ENCODE data around the gene BMF.
A peak's percentile ranks its signal among the peaks of the same experiment; 100 is the strongest.
"Not testable (repeated sequence)": the region's sequence is repeated elsewhere in the genome, so short reads cannot be mapped to it uniquely, and the experiment has no call there.

Gene BMF, protein sequence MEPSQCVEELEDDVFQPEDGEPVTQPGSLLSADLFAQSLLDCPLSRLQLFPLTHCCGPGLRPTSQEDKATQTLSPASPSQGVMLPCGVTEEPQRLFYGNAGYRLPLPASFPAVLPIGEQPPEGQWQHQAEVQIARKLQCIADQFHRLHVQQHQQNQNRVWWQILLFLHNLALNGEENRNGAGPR

DNA sequence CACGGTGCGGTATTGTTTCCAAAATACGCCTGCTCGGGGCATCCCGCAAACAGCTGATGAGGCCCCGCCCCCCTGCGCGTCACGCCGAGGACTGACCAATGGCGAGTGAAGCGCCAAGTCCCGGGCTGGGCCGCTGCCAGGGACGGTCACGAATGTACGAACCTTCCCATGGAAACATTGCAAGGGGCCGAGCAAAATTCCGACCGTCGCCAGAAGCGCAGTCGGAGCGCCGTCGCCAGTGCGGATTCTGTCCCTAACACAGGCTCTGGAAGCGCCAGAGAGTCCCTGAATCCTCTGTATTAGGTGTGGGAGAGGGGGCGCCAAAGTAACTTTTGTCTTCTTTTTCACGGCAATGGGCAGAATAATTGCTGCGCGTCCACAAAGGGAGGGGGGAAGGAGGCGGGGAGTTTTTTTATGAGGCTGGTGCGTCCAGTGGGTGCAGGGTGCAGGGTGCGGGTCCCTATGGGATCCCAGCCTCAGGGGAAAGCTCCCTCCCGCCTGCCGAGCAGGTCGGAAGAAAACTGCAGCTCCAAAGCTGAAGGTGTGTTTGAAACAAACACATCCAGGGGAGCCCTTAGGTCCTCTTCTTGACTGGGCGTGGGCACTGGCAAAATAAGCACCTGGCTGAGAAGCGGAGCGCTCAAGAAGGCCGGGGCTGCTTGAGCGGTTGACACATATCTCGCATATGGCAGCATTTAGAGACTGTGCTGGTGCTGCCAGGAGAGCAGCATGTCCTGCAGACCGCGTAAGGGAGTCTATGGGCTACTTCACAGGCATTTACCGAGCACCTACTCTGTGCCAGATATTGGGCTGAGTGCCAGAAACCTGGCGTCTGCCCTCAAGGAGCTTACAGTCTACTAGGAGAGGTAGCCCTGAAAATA, at the start of gene BMF:
BMF (minus strand) TSS at position 25 of the 881 bp plus-strand sequence. CDS start 2,793 bp downstream, outside the sequence.
- DNase-seq = peak; percentile 98

DNA sequence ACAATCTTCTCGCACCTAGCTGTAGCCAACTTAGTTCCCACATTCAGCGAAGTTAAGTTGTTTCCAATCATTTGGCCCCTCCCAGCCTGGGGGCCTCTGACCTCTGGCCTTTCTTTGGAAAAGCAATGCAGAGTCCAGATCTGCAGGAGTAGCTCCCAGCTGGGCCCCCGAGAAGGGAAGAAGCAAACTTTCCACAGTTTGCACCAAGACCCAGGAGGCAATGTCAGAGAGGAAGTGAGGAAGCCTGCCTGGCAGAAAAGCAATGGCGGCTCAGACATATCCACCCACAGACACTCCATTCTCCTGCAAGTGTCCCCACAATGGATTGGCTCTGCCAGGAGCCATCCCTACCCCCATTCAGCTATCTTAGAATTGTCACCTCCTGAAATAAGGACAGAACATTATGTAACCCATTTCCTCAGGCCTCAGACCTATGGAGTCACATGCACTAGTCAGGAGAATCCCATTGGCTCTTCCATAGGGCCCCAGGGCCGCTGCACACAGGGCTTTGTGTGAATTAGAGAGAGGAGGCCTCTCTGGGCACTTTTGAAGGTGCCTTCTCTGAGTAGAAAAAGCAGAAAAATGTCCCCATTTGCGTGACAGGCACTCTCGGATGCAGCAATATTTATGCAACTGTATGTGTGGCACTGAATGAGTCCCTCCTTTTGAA, 49.2 kb upstream of the BMF start:
- DNase-seq = no peak

DNA sequence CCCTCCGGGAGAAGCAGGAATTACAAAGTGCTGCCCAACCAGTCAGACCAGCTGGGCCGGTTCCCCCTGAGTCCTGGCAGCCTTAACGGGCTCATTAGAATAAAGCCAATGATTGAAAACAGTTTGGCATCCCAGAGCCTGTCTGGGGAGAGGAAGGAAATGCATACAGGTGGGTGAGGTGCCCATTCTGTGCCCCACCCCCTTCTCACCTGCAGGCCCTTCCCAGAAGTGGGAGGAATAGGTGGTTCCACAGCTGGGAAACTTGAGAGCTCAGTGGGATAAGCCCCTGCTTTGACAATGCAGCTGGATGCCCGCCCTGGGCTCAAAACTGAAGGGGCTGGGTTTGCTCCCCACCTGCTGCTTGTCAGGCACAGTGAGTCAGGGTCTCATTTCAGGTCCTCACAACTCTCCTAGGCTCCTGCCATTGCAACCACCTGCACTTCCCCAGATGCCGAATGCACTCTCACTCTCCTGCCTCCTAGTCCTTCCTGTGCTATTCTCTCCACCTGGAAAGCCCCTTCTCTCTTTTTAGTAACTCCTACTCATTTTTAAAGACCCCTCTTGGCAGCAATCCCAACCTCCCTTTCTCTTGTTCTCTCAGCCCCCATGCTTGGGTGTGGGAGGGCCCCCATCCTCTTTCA, 46.7 kb upstream of the BMF start:
- no peak for DNase-seq

GRCh38 chr15:40154821-40155220, 46.1 kb upstream of the BMF start:
- not testable (repeated sequence) for DNase-seq

DNA sequence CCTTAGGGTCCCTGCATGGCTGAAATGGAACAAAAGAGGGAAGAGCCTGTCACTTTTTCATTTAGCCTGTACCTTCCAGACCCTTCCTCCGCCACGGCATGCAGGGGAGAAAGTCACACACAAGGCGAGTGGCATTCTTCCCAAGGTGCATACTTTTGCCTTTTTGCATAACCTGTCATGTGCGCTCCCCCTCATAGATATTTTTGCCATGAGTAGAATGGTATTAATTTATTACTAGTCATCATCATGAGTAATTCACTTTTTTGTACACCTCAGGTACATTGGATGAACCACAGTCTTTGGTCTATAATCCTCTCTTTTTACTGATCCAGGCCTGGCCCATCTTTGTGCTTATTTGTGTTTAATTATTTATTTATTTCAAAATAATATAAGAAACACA, 43.3 kb upstream of the BMF start:
- no peak for DNase-seq

DNA sequence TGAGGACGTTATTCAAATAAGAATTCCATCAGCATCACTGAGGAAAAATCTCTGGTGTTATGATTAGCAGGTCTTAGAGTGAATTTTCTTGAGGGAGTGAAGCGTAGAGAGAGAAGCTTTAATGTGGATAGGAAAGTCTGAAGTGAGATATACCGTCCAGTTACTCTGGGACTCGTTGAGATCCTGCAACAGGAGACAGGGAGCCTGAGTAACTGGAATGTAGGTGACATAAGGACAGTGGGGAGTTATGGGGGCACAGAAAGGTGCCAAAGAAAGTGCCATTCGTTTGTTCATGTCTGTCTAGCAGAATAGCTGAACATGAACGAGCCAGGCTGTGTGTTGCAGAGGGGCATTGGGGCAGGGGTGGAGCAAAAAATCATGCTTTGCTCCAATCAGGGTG, 42.8 kb upstream of the BMF start:
- DNase-seq = no peak

GRCh38 chr15:40150163-40150925, 41.7 kb upstream of the BMF start:
- no peak for DNase-seq

GRCh38 chr15:40149339-40149738, 40.7 kb upstream of the BMF start:
- no peak for DNase-seq

- DNase-seq = no peak
Measured at GRCh38 chr15:40146037-40146436, 37.4 kb upstream of the BMF start.

DNA sequence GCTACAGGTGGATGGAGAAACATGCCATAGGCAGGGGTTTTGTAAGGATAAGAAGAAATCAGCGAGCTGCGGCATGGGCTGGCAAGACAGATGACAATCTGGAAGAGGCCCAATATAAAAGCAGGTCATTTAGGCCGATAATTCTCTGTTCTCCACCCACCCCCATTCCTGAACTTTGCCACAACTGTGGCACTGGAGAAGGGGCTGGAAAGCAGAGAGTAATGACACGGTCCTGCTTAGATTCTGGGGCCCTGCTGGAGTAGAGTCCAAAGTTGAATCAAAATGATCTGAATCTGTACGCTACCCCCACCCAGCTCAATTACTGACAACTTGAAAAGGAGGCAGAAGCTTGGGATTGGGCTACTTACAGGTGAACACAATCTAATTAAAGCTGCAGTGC, 33.7 kb upstream of the BMF start:
- DNase-seq = no peak

DNA sequence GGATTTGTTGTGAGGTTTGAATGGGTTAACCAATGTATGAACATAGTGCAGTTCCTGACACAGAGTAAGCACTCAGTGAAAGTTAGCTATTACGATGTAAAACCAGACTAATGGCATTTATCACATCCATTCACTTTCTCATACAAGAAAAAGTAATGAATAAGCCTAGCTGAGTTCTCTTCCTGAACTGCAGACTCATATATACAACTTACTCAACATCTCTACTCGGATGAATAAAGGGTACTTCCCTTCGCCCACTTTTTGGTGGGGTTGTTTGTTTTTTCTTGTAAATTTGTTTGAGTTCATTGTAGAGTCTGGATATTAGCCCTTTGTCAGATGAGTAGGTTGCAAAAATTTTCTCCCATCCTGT, 29.5 kb upstream of the BMF start:
- not testable (repeated sequence) for DNase-seq

DNA sequence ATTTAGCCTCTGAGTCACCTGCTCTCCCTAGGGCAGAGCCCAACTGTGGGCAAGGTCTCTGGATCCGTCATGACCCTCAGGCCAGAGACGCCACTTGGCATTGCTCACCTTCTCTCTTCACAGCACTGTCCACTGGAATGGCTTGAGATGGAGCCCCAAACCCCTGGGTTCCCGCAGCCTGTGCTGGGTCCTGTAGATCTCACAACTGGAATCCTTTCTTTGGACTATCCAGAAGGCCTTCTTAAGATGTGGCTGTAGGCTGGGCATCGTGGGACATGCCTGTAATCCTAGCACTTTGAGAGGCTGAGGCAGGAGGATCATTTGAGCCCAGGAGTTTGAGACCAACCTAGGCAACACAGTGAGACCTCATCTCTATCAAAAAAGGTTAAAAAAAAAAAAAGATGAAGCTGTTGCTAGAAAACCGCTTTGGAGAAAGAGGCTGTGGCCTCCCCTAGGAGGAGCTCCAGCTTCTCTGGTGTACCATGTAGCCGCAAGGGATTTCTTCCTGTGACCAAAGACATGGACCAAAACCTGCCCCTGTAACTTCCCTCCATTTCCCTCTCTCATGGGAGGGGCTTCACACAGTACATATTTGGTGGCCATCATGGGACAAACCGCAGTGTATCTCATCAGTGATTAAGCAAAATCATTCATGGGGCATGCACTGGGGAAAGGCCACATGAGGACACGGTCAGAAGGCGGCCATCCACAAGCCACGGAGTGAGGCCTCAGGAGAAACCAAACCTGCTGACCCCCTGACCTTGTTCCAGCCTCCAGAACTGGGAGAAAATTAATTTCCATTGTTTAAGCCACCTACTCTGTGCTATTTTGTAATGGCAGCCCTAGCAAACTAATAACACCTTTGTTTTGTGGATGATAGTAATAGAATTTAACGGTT, 28.9 kb upstream of the BMF start:
- DNase-seq = no peak

DNA sequence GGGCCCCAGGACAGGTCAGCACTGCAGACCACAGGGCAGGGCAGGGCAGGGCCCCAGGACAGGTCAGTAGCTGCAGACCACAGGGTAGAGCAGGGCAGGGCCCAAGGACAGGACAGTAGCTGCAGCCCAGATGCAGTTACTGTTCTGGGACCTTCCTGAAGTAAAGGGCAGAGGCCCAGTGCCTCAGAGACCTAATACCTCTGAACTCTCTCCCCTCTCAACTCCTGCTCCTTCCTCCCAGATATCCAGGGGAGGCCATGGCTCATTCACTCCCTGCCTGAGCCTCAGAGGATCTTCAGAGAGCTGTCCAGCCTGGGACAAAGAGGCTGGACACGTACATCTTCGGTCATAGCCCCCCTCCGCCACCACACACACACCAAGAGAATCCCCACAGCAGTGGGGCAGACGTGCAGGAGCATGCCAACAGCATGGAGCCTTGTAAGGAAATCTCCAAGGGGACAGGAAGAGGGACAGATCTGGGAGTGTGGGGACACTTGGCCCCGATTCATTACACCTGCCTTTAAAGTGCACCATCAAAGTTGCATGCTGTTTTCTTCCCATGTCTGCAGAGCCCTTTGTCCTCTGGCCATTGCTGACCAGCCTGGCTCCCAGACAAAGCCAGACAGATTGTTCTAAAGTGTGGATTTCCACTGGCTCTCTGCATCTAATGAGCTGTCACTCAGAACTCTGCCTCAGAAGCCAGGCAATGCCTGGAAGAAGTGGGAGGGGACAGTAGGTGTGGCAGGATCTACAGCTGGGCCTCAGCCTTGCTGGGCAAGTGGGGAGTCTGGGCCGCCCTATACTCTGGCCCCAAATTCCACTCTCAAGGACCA, 28.0 kb upstream of the BMF start:
- no peak for DNase-seq

DNA sequence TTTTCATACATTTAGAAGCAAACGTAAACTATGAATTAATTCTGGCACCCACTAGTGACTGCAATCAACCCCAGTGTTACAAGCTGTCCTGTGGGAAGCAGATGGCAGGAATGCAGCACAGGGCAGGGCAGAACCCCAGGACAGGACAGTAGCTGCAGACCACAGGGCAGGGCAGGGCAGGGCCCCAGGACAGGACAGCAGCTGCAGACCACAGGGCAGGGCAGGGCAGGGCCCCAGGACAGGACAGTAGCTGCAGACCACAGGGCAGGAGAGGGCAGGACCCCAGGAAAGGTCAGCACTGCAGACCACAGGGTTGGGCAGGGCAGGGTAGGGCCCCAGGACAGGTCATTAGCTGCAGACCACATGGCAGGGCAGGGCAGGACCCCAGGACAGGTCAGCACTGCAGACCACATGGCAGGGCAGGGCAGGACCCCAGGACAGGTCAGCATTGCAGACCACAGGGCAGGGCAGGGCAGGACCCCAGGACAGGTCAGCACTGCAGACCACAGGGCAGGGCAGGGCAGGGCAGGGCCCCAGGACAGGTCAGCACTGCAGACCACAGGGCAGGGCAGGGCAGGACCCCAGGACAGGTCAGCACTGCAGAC, 27.3 kb upstream of the BMF start:
- DNase-seq = not testable (repeated sequence)

DNA sequence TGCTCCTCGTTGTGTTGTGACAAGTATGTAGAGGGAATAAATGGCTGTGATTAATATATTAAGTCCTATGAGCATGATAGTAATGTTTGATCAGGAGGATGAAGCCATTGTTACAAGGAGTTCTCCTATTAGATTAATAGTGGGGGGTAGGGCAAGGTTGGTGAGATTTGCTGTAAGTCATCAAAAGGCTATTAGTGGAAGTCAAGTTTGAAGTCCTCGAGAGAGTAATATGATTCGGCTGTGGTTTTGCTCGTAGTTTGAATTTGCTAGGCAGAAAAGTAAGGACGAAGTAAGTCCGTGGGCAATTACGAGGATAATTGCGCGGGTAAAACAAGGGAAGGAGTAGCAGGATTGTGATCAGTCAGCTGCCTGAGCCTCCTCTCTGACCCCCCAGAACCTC, 26.2 kb upstream of the BMF start:
- DNase-seq = no peak

- DNase-seq = no peak
Measured at GRCh38 chr15:40133544-40133943, 24.9 kb upstream of the BMF start.

DNA sequence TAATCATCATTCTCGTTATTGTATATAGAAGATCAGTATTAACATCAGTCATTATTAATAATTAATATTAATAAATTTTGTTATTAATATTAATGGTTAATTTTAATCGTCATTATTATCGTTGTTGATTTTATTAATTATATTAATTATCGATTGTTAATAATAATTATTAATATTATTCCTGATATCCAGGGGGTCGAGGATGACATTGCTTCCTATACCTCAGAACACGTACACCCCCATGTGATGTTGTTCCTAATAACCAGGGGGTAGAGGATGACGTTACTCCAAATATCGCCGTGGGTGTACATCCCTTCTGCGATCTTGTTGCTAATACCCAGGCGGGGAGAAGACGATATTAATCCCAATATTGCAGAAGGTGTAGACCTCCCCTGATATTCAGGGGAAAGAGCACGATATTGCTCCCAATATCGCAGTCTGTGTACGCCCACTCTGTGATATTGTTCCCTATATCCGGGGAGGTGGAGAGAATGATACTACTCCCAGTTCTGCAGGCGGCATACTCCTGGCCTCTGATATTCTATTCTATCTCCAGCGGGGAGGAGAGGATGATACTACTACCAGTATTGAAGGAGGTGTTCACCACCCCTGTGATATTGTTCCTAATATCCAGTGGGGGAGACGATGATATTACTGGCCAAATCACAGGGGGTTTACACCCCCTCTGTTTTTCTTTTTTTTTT, 22.3 kb upstream of the BMF start:
- DNase-seq = no peak

DNA sequence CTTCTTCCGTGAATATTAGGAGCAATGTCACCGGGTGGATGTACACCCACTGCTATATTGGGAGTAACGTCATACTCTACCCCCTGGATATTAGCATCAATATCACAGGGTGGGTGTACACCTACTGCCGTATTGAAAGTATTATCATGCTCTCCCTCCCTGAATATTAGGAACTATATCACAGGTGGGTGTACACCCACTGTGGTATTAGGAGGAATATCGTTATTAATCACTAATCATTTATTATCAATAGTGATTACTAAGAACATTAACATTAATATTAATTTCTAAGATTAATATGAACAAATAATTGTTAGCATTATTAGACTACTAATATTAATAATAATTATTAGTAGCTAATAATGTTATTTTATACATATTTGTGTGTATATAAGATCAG, 21.4 kb upstream of the BMF start:
- no peak for DNase-seq
